ENCODE results near the gene MCIDAS. TPM values are rescaled to one million over a fixed set of nuclear protein-coding genes. Genes with fewer than 3 reads are reported as not detected.

The MCIDAS gene
- total RNA-seq, 1 experiment from 2014 or later = 2.0 TPM

- no peak for DNase-seq
- BruUV-seq (replicated peaks) = no TSS peak
- Mint-ChIP-seq H3K9me3 (ENCODE audit: unreplicated experiment) (no peaks in the 10 kb centered on the region), H3K27ac (ENCODE audit: unreplicated experiment) (no peak overlapping the region), H3K4me3 (ENCODE audit: unreplicated experiment) (no peak overlapping the region), H3K4me1 (ENCODE audit: low read depth, unreplicated experiment) (peaks cover 8% of the 10 kb centered on the region), H3K36me3 (ENCODE audit: insufficient read depth, unreplicated experiment) (peaks cover 14% of the 10 kb centered on the region), H3K27me3 (ENCODE audit: insufficient read depth, unreplicated experiment) (no peaks in the 10 kb centered on the region)
- Histone ChIP-seq H3K4me1 (peaks cover 14% of the 10 kb centered on the region; the same call in 1 of the 2 replicates), H3K9me3 (no peaks in the 10 kb centered on the region), H3K36me3 (ENCODE audit: control insufficient read depth, insufficient read depth, low read length) (no peaks in the 10 kb centered on the region), H3K4me3 (ENCODE audit: low read depth, low read length) (no peak overlapping the region), H3K27me3 (replicated peaks; ENCODE audit: control insufficient read depth, insufficient read depth, low read length) (no peaks in the 10 kb centered on the region)
- ChIA-PET CTCF (no interaction called here), POLR2A (no interaction called here)
- intact Hi-C loops (cut with micrococcal nuclease; ENCODE audit: unreplicated experiment) = no loop called here
- no peak for TF ChIP-seq CTCF (IDR thresholded peaks at IDR 0.05; ENCODE audit: insufficient read depth in 1 of 2, low read depth in 1 of 2, low read length in 1 of 2, severe bottlenecking in 1 of 2, unreplicated experiment in 1 of 2)
Measured at GRCh38 chr5:55222092-55222984, 4.8 kb downstream of the MCIDAS start.

DNA sequence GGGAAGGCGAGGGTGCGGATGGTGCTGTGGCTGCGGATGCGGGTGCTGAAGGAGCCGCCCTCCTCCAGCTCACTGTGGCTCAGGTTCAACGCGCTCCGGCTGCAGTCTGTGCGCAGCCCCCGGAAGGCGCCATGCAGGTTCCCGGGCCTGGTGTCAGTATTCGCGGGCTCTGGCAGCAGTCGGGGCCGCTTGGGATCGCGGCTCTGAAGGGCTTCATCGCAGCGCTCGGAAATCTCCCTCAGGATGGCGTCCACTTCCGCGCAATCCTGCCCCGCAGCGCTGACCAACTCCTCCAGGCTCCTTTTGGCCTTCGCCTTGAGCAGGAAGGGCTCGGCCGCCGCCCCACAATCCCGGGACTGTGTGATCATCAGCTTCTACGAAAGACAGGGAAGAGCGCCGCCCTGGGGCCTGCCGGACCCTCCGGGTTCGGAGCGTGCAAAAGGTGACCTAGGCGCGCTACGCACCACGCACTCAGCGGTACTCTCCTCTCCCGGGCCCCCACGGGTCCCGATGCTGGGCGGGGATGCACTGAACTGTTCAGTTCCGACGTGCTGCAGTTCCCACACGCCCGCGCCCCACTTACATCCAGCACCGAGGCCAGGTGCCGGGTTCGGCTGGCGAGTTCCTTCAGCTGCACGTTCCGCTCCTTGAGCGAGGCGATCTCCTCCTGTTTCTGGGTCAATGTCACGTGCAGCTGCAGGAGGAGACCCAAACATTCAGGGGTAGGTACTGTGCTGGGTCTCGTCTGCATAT, 6.5 kb downstream of the MCIDAS start:
- Histone ChIP-seq H3K4me3 (ENCODE audit: low read depth, low read length) (no peak overlapping the region), H3K9me3 (no peaks in the 10 kb centered on the region), H3K27me3 (replicated peaks; ENCODE audit: control insufficient read depth, insufficient read depth, low read length) (no peaks in the 10 kb centered on the region), H3K4me1 (peaks cover 14% of the 10 kb centered on the region; the same call in 1 of the 2 replicates), H3K36me3 (ENCODE audit: control insufficient read depth, insufficient read depth, low read length) (no peaks in the 10 kb centered on the region)
- no TSS peak for BruUV-seq (replicated peaks)
- Mint-ChIP-seq H3K9me3 (ENCODE audit: unreplicated experiment) (no peaks in the 10 kb centered on the region), H3K27me3 (ENCODE audit: insufficient read depth, unreplicated experiment) (no peaks in the 10 kb centered on the region), H3K36me3 (ENCODE audit: insufficient read depth, unreplicated experiment) (peaks cover 14% of the 10 kb centered on the region), H3K4me3 (ENCODE audit: unreplicated experiment) (no peak overlapping the region), H3K4me1 (ENCODE audit: low read depth, unreplicated experiment) (peaks cover 8% of the 10 kb centered on the region), H3K27ac (ENCODE audit: unreplicated experiment) (no peak overlapping the region)
- TF ChIP-seq CTCF (IDR thresholded peaks at IDR 0.05; ENCODE audit: insufficient read depth in 1 of 2, low read depth in 1 of 2, low read length in 1 of 2, severe bottlenecking in 1 of 2, unreplicated experiment in 1 of 2) = no peak
- POLR2A ChIA-PET = no interaction called here
- CTCF ChIA-PET = no interaction called here
- no peak for DNase-seq
- intact Hi-C loops (cut with micrococcal nuclease; ENCODE audit: unreplicated experiment) = no loop called here

DNA sequence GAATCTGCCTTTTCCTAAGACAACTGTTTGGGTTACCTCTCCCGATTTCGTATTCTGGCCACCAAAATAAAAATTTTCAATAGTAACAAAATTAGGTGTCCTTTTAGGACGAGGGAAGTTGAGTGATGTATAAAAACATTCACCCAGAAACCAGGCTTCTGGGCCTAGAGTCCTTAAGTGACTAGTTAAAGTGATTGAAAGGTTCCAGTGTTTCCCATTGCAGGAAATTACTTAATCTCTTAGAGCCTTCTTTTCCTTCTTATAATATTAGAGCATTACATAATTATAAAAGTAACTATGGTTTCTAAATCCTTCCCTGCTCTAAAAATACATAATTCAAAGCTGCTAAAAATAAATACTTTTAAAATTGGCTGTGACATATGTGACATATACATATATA, 7.3 kb downstream of the MCIDAS start:
- Mint-ChIP-seq H3K36me3 (ENCODE audit: insufficient read depth, unreplicated experiment) (peaks cover 14% of the 10 kb centered on the region), H3K4me1 (ENCODE audit: low read depth, unreplicated experiment) (peaks cover 8% of the 10 kb centered on the region), H3K4me3 (ENCODE audit: unreplicated experiment) (no peak overlapping the region), H3K9me3 (ENCODE audit: unreplicated experiment) (no peaks in the 10 kb centered on the region), H3K27ac (ENCODE audit: unreplicated experiment) (no peak overlapping the region), H3K27me3 (ENCODE audit: insufficient read depth, unreplicated experiment) (no peaks in the 10 kb centered on the region)
- Histone ChIP-seq H3K36me3 (ENCODE audit: control insufficient read depth, insufficient read depth, low read length) (no peaks in the 10 kb centered on the region), H3K9me3 (no peaks in the 10 kb centered on the region), H3K4me3 (ENCODE audit: low read depth, low read length) (no peak overlapping the region), H3K4me1 (peaks cover 14% of the 10 kb centered on the region; the same call in 1 of the 2 replicates), H3K27me3 (replicated peaks; ENCODE audit: control insufficient read depth, insufficient read depth, low read length) (no peaks in the 10 kb centered on the region)
- no peak for TF ChIP-seq CTCF (IDR thresholded peaks at IDR 0.05; ENCODE audit: insufficient read depth in 1 of 2, low read depth in 1 of 2, low read length in 1 of 2, severe bottlenecking in 1 of 2, unreplicated experiment in 1 of 2)
- CTCF ChIA-PET = no interaction called here
- POLR2A ChIA-PET = no interaction called here
- no peak for DNase-seq
- intact Hi-C loops (cut with micrococcal nuclease; ENCODE audit: unreplicated experiment) = no loop called here
- no TSS peak for BruUV-seq (replicated peaks)
